GM12864 (cell line): Measurements from ENCODE around the gene RNF207.

Source experiments
- DNase-seq: peaks from one replicate; pipeline ENCODE4 v3.0.0-alpha.2; 2011; ENCODE audit warnings: low read depth
- H3K4me3 ChIP-seq: 2 replicates; pipeline ENCODE4 v1.5.1; 2011; ENCODE audit warnings: mild to moderate bottlenecking, low read depth, low read length, control low read depth
- TF ChIP-seq, protein P1 (sequence below): IDR thresholded peaks from 2 replicates; pipeline ENCODE4 v1.5.1; 2011; ENCODE audit warnings: low read depth, mild to moderate bottlenecking, moderate library complexity, low read length, control low read depth, inconsistent platforms; ENCODE audit errors: missing control alignments

The RNF207 gene

GRCh38 chr1:6167391-6168303 is 38.3 kb upstream of the RNF207 start:
- H3K4me3 ChIP-seq: no peak overlapping the region
- TF ChIP-seq, protein P1, sequence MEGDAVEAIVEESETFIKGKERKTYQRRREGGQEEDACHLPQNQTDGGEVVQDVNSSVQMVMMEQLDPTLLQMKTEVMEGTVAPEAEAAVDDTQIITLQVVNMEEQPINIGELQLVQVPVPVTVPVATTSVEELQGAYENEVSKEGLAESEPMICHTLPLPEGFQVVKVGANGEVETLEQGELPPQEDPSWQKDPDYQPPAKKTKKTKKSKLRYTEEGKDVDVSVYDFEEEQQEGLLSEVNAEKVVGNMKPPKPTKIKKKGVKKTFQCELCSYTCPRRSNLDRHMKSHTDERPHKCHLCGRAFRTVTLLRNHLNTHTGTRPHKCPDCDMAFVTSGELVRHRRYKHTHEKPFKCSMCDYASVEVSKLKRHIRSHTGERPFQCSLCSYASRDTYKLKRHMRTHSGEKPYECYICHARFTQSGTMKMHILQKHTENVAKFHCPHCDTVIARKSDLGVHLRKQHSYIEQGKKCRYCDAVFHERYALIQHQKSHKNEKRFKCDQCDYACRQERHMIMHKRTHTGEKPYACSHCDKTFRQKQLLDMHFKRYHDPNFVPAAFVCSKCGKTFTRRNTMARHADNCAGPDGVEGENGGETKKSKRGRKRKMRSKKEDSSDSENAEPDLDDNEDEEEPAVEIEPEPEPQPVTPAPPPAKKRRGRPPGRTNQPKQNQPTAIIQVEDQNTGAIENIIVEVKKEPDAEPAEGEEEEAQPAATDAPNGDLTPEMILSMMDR: no peak
- DNase-seq: no peak

DNA sequence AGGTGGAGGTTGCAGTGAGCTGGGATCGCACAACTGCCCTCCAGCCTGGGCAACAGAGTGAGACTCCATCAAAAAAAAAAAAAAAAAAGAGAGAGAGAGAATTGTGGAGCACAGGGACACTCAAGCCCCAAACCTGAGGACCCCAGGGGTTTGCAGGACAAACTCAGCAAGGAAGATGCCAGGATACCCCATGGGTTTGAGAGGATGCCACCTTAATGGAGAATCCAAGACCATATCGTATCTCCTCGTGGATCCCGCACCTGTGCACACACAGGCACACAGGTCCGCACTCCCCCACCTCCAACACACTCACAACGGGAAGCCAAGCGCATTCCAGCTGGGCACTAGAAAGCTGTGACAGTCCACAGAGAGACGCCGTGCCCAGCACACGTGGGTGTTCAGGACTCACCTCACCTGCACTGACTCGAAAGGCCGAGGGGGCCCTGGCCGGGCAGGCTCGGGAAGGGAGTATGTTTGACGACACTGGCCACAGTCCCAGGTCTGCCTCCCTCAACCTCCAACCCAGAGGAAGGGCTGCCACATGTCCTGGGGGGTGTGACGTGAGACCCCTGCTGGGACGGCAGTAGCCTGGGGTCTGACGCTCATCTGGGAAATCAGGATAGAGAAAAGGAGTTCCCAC is 36.9 kb upstream of the RNF207 start:
- TF ChIP-seq, protein P1: no peak
- DNase-seq: no peak
- no peak overlapping the region for H3K4me3 ChIP-seq

- TF ChIP-seq, protein P1: no peak
- DNase-seq: no peak
- H3K4me3 ChIP-seq: no peak overlapping the region
Observed at GRCh38 chr1:6170116-6170741, 35.7 kb upstream of the RNF207 start.

DNA sequence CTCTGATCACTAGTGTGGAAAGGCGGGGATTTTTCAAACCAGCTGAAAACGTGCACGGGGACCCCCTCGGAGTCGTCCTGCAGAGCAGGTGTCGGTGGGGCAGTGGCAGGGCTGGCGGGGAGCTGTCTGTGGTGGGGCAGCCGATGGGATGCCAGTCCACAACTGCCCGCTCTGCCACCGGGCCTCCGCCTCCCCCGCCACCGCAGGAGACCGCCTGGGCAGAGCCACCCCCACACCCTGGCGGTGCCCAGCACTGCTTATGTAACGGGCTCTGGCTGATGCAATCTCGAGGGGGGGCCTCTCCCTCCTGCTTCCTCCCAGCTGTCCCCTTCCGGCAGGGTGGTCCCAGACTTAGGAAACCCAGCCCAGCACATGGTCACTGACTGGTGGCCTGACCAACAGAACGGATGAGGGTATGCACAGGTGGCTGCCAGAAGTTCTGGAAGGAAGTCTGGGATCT is 35.1 kb upstream of the RNF207 start:
- no peak overlapping the region for H3K4me3 ChIP-seq
- TF ChIP-seq, protein P1: no peak
- DNase-seq: no peak

DNA sequence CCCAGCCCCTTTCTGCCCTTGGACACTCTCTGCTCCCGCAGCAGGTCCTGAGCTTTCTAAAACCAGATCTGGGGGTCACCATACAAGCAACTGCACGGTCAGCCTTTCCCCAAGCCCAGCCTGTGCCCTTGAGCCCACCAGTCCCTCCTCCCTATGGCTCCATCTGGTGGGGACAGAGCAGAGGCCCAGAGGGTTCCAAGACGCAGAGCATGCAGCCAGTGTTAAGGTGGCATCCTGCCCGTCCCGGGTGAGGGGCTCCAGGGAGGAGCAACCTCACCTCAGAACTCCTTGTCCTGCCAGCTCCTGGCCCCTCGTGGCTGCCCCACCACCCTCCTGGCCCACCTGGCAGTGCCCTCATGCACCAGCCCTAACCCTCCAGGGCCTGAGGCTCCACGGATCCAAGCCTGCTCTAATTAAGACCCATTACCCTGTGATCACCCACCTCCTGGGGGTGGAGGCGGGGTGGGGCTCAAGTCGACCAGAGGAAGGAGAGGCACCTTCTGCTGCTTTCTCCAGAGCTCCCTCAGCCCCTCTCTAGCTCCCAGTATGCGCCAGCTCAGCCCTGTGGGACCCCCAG is 34.3 kb upstream of the RNF207 start:
- no peak for DNase-seq
- H3K4me3 ChIP-seq: no peak overlapping the region
- TF ChIP-seq, protein P1: no peak

DNA sequence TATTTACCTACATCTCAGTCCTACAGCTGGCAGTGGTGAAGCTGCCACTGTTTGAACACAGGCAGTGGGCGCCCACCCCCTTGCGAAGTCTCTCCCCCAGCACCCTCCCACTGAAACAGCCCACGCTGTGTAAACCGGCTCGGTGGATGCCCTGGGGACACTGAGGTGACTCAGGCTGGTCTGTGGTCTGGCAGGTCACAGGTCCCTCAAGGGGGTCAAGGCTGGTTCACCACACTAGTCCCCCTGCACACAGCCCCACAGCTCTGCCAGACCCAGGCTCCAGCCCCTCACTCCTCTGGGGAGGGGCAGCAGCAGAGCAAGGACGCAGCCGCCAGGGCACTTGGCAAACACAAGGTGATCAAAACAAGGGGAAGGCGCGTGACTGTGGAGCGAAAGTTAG is 33.4 kb upstream of the RNF207 start:
- TF ChIP-seq, protein P1: no peak
- DNase-seq: no peak
- H3K4me3 ChIP-seq: no peak overlapping the region
